Prostate gland (tissue), 2 donors: ENCODE results near the gene CREBRF. TPM values are rescaled to one million over a fixed set of nuclear protein-coding genes. Genes with fewer than 3 reads are reported as not detected.

ENCODE experiments used
- DNase-seq: peaks from one replicate; pipeline ENCODE4 v3.0.0-alpha.2; 2019; ENCODE audit warnings: low spot score
- H3K27ac ChIP-seq, 2 donors: fragments of 200-600 bp; sonication (generic); 2 replicates each; pipeline ENCODE4 v1.5.1; 2017 to 2019
- H3K27me3 ChIP-seq: fragments of 200-600 bp; sonication (generic); replicated peaks from 2 replicates; pipeline ENCODE4 v1.5.1; 2019; ENCODE audit not compliant: insufficient read depth
- H3K36me3 ChIP-seq, 2 donors: fragments of 200-600 bp; sonication (generic); 1 replicate in 1 of 2; 2 replicates in 1 of 2; pipeline versions ENCODE4 v1.5.1 to v1.8.1; 2017 to 2019
- H3K4me1 ChIP-seq: fragments of 200-600 bp; sonication (generic); replicated peaks from 2 replicates; pipeline ENCODE4 v1.5.1; 2019
- H3K4me3 ChIP-seq, 2 donors: fragments of 200-600 bp; sonication (generic); 2 replicates each; pipeline ENCODE4 v1.5.1; 2017 to 2019
- H3K9me3 ChIP-seq: fragments of 200-600 bp; sonication (generic); 2 replicates; pipeline ENCODE4 v1.5.1; 2017
- CTCF ChIP-seq, 4 experiments: fragments of 200-600 bp in 2 of 4; fragments of 450-650 bp in 2 of 4; sonication (generic) in 2 of 4; IDR thresholded peaks; 1 replicate in 3 of 4; 2 replicates in 1 of 4; pipeline ENCODE4 v1.5.1; 2016 to 2019; ENCODE audit warnings: antibody characterized with exemption in 4 of 4, mild to moderate bottlenecking in 2 of 4, moderate library complexity in 2 of 4
- POLR2A ChIP-seq: fragments of 450-650 bp; IDR thresholded peaks from one replicate; pipeline ENCODE4 v1.6.1; 2016; ENCODE audit warnings: antibody characterized with exemption, mild to moderate bottlenecking
- POLR2AphosphoS5 ChIP-seq: sonication (generic); formaldehyde crosslinking; IDR thresholded peaks from one replicate; pipeline ENCODE4 v1.6.1; 2017; ENCODE audit warnings: antibody characterized with exemption
- WGBS: methylation state at CpG from one replicate; pipeline ENCODE4 v1.1.5; 2018; 5-methylcytosine and 5-hydroxymethylcytosine counted together
- intact Hi-C: fragments of 100-400 bp; cut with DNase I; formaldehyde crosslinking; loops from one replicate; pipeline ENCODE4 v1.14.2; 2022
- small RNA-seq, 2 donors: library from RNA; depleted of rRNA; stranded (forward); fragments of <200 nt; gene quantifications; one replicate each; pipeline ENCODE3, GENCODE V24; 2016
- total RNA-seq, 2 donors: library from RNA; depleted of rRNA; stranded (reverse); fragments of >200 nt; gene quantifications; one replicate each; pipeline ENCODE4 v1.1.0, GENCODE V29; 2016

The CREBRF gene
- total RNA-seq, 2 donors from 2014 or later, result 21.5 to 52.3 TPM

DNA sequence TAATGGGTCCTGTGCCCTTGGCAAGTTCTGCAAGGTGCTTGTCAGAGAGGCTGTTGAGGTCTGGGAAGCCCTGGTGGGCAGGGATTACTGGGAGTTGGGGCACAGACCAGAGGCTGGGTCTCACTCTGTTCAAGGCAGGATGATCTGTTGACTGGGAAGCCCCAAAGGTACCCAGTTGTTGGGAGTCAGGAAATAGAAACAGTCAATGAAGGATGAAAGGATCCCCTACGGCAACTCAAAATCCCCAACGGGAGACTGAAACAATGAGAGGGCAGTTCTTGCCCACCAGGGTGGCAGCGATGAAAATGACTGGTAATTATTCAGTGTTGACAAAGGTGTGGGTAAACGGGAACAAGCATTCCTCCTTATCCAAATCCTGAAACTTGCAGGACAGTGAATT, 119.4 kb downstream of the CREBRF start:
- WGBS, result 21% methylated on average over 4 of the region's 4 CpGs

GRCh38 chr5:173178369-173178910, 122.3 kb downstream of the CREBRF start:
- no peaks in the 10 kb centered on the region for H3K4me1 ChIP-seq
- H3K27me3 ChIP-seq, result no peaks in the 10 kb centered on the region
- no peaks in the 10 kb centered on the region for H3K36me3 ChIP-seq
- WGBS, result 82% methylated on average over 12 of the region's 12 CpGs
- H3K27ac ChIP-seq, result no peak overlapping the region
- no peak overlapping the region for H3K4me3 ChIP-seq
- intact Hi-C loops, result no loop called here
- no peak for TF ChIP-seq CTCF (IDR thresholded peaks at IDR 0.05)
- TF ChIP-seq POLR2A, result no peak
- TF ChIP-seq POLR2AphosphoS5, result no peak
- H3K9me3 ChIP-seq, result no peaks in the 10 kb centered on the region
- DNase-seq, result no peak

More for the DNA sequence above, 119.4 kb downstream of the CREBRF start:
- intact Hi-C loops, result no loop called here
- H3K27me3 ChIP-seq, result no peaks in the 10 kb centered on the region
- DNase-seq, result no peak
- H3K27ac ChIP-seq, result no peak overlapping the region
- H3K4me1 ChIP-seq, result no peaks in the 10 kb centered on the region
- H3K36me3 ChIP-seq, result no peaks in the 10 kb centered on the region
- H3K9me3 ChIP-seq, result no peaks in the 10 kb centered on the region
- no peak for TF ChIP-seq CTCF (IDR thresholded peaks at IDR 0.05)
- H3K4me3 ChIP-seq, result no peak overlapping the region

- WGBS, result 75% methylated on average over 2 of the region's 2 CpGs
- H3K36me3 ChIP-seq, result no peaks in the 10 kb centered on the region
Observed at GRCh38 chr5:173180331-173180730, 124.2 kb downstream of the CREBRF start.

DNA sequence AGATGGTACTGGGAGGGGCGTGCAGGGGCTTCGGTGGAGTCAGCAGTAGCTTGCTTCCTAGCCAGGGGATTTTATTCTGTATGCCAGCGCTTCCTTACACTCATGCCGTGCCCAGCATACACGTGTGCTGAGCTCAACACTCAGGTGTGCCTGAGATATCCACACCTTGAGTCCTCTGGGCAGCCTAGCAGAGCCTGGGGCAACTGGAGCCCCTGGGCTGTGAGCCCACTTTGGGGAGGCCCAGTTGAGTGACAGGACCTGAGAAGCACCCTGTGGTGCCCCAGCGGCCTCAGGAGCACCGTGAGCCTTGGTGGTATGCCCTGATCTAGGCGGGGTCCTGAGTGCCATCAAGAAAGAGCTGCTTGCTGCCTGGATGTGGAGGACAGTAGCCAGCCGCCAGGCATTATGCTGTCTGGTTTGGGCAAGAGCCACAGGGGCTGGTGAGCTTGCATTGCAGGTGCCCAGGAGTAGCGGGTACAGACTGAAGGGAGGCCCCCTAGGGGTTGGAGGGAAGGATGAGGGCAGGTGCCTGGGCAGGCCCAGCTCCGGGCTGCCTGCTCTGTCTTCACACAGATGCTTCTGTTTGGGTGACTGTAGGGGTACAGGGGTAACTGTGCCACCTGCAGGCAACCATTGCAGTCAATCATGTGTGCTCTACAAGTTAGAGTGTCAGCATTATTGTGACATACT, 131.0 kb downstream of the CREBRF start:
- H3K4me1 ChIP-seq, result no peaks in the 10 kb centered on the region
- intact Hi-C loops, result no loop called here
- H3K9me3 ChIP-seq, result no peaks in the 10 kb centered on the region
- no peaks in the 10 kb centered on the region for H3K36me3 ChIP-seq
- H3K4me3 ChIP-seq, result no peak overlapping the region
- H3K27ac ChIP-seq, result no peak overlapping the region
- DNase-seq, result no peak
- no peaks in the 10 kb centered on the region for H3K27me3 ChIP-seq
- TF ChIP-seq POLR2AphosphoS5, result no peak
- 66% methylated on average over 11 of the region's 11 CpGs for WGBS

More at GRCh38 chr5:173180331-173180730, 124.2 kb downstream of the CREBRF start:
- TF ChIP-seq CTCF (IDR thresholded peaks at IDR 0.05), result no peak
- TF ChIP-seq POLR2AphosphoS5, result no peak
- no peak for DNase-seq
- Histone ChIP-seq H3K27me3 (no peaks in the 10 kb centered on the region), H3K27ac (no peak overlapping the region), H3K9me3 (no peaks in the 10 kb centered on the region), H3K4me1 (no peaks in the 10 kb centered on the region), H3K4me3 (no peak overlapping the region)
- intact Hi-C loops, result no loop called here

GRCh38 chr5:173188280-173188679, 132.1 kb downstream of the CREBRF start:
- H3K27me3 ChIP-seq, result no peaks in the 10 kb centered on the region
- no peak overlapping the region for H3K4me3 ChIP-seq
- H3K9me3 ChIP-seq, result no peaks in the 10 kb centered on the region
- intact Hi-C loops, result no loop called here
- TF ChIP-seq POLR2AphosphoS5, result no peak
- no peak for TF ChIP-seq CTCF (IDR thresholded peaks at IDR 0.05)
- no peak for TF ChIP-seq POLR2A
- DNase-seq, result no peak
- no peaks in the 10 kb centered on the region for H3K36me3 ChIP-seq
- H3K27ac ChIP-seq, result no peak overlapping the region
- no peaks in the 10 kb centered on the region for H3K4me1 ChIP-seq
- WGBS, result 79% methylated on average over 2 of the region's 2 CpGs

Small RNA genes within 50 kb of the gene (small RNA-seq; reads per million reads assigned to genes)
- gene RF00019 (0 reads per million in 2 donors), gene SNORA74B (14.5 to 18.1 reads per million in 2 donors)

Other genes with a start within 250 kb of the CREBRF start
- gene ERGIC1, start 222.1 kb upstream of the CREBRF start, total RNA-seq, result 100 to 1,000 TPM; 228 to 380 TPM
- gene RPL26L1, start 96.9 kb upstream of the CREBRF start, total RNA-seq, result 10 to 100 TPM; 20.4 to 47.6 TPM
- gene ATP6V0E1, start 72.6 kb upstream of the CREBRF start, total RNA-seq, result 100 to 1,000 TPM; 171 to 232 TPM
- 10 to 100 TPM; 12.5 to 19.8 TPM for gene BNIP1, start 88.2 kb downstream of the CREBRF start, total RNA-seq
- gene NKX2-5, start 178.9 kb downstream of the CREBRF start, total RNA-seq, result not detected